K562 (cell line): ENCODE measurements around the gene KIF26B. TPM values are rescaled to one million over a fixed set of nuclear protein-coding genes. Genes with fewer than 3 reads are reported as not detected.

Experiments
- ATAC-seq: fragments of 200-7000 bp; cut with Tn5 transposase; 3 replicates; pipeline ENCODE4 v1.9.1; 2020; ENCODE audit warnings: moderate library complexity
- BruUV-seq: library from RNA; stranded (reverse); fragments of 400-500 nt; replicated peaks from 2 replicates; lab custom pipeline; 2021; lab: Mats Ljungman, UMichigan
- CTCF ChIA-PET: fragments of 300-600 bp; formaldehyde crosslinking; extraction: SDS; loops from one replicate; lab custom pipeline; 2021; ENCODE audit warnings: low intra/inter-chr PET ratio; lab: Yijun Ruan, JAX
- POLR2A ChIA-PET: fragments of 300-600, 350-650 bp; sonication (Branson Sonifier 250); formaldehyde crosslinking; extraction: SDS; loops from one replicate; lab custom pipeline; 2021; ENCODE audit warnings: antibody characterized with exemption, inconsistent platforms; lab: Yijun Ruan, JAX
- DNase-seq, 4 experiments: peaks; one replicate each; pipeline versions ENCODE4 v3.0.0 to v3.0.0-alpha.2; 2011 to 2018; ENCODE audit warnings: low spot score in 3 of 4, mixed read lengths in 3 of 4; ENCODE audit errors: extremely low read depth in 1 of 4
- FAIRE-seq: peaks from 2 replicates; lab custom pipeline; 2011; peaks lifted over from hg19 to GRCh38; lab: Jason Lieb, UNC
- H2AFZ ChIP-seq: 2 replicates; pipeline ENCODE4 v1.6.0; 2011; ENCODE audit warnings: low read depth, low read length, control low read depth, inconsistent platforms
- H3K27ac ChIP-seq: fragments of 200-600 bp; 3 replicates; pipeline ENCODE4 v1.8.0; 2011; ENCODE audit warnings: low read depth, mild to moderate bottlenecking, control low read depth, inconsistent platforms, low read length, moderate library complexity, mixed read lengths; ENCODE audit errors: extremely low read depth
- H3K27me3 ChIP-seq, 2 experiments: fragments of 300-600 bp in 1 of 2; 2 replicates in 1 of 2; 3 replicates in 1 of 2; pipeline versions ENCODE4 v1.6.0 to v1.8.0; 2011; ENCODE audit warnings: inconsistent platforms in 2 of 2, low read length in 2 of 2, mild to moderate bottlenecking in 1 of 2, mixed read lengths in 1 of 2, moderate library complexity in 1 of 2; ENCODE audit not compliant: control insufficient read depth in 2 of 2, insufficient read depth in 2 of 2
- H3K36me3 ChIP-seq: fragments of 300-600 bp; 3 replicates; pipeline ENCODE4 v1.8.0; 2011; ENCODE audit warnings: mild to moderate bottlenecking, low read length, inconsistent platforms; ENCODE audit not compliant: control insufficient read depth, insufficient read depth
- H3K4me1 ChIP-seq, 2 experiments: fragments of 200-600 bp in 1 of 2; replicated peaks in 1 of 2; 2 replicates in 1 of 2; 3 replicates in 1 of 2; pipeline versions ENCODE4 v1.5.1 to v1.8.0; 2011; ENCODE audit warnings: inconsistent platforms in 2 of 2, low read length in 2 of 2, mild to moderate bottlenecking in 1 of 2, mixed read lengths in 1 of 2, moderate library complexity in 1 of 2; ENCODE audit not compliant: control insufficient read depth in 2 of 2, insufficient read depth in 2 of 2
- H3K4me2 ChIP-seq: 2 replicates; pipeline ENCODE4 v1.6.1; 2011; ENCODE audit warnings: low read length, control low read depth, inconsistent platforms, mixed read lengths; ENCODE audit not compliant: insufficient read depth
- H3K4me3 ChIP-seq: fragments of 200-600 bp; sonication (generic), shearing (Covaris generic); 2 replicates; pipeline ENCODE4 v1.5.1; 2016; ENCODE audit warnings: control low read depth, inconsistent platforms
- H3K79me2 ChIP-seq: fragments of 200-600 bp; 3 replicates; pipeline ENCODE4 v1.8.0; 2011; ENCODE audit warnings: low read length, inconsistent platforms; ENCODE audit not compliant: control insufficient read depth, insufficient read depth
- H3K9ac ChIP-seq, 2 experiments: 2 replicates each; pipeline versions ENCODE4 v1.6.0 to v1.6.1; 2011; ENCODE audit warnings: low read depth in 2 of 2, low read length in 2 of 2, control low read depth in 1 of 2, inconsistent platforms in 1 of 2, mild to moderate bottlenecking in 1 of 2, mixed read lengths in 1 of 2; ENCODE audit not compliant: insufficient read depth in 1 of 2
- H3K9me1 ChIP-seq: one replicate; pipeline ENCODE4 v1.6.0; 2011; ENCODE audit warnings: inconsistent platforms, mild to moderate bottlenecking, low read length, moderate library complexity; ENCODE audit not compliant: control insufficient read depth, insufficient read depth
- H3K9me3 ChIP-seq: replicated peaks from 2 replicates; pipeline ENCODE4 v1.5.1; 2011; ENCODE audit warnings: low read depth, low read length, inconsistent platforms; ENCODE audit not compliant: control insufficient read depth, insufficient read depth
- H4K20me1 ChIP-seq: replicated peaks from 2 replicates; pipeline ENCODE4 v1.6.1; 2011; ENCODE audit warnings: low read length, inconsistent platforms, mixed read lengths; ENCODE audit not compliant: control insufficient read depth, insufficient read depth
- BRD4 ChIP-seq: fragments of 200-600 bp; sonication (generic); IDR thresholded peaks from 2 replicates; pipeline ENCODE4 v1.6.1; 2017; ENCODE audit warnings: inconsistent platforms
- CBFA2T3 ChIP-seq: fragments of 450-650 bp; IDR thresholded peaks from 2 replicates; pipeline ENCODE4 v1.6.1; 2017
- EZH2 ChIP-seq: IDR thresholded peaks from 2 replicates; pipeline ENCODE4 v1.6.1; 2012; ENCODE audit warnings: low read depth, mild to moderate bottlenecking, inconsistent platforms, low read length, borderline replicate concordance
- FOS ChIP-seq: IDR thresholded peaks from 3 replicates; pipeline ENCODE4 v1.6.1; 2011; ENCODE audit not compliant: insufficient read length; ENCODE audit errors: extremely low read depth
- MCM3 ChIP-seq: fragments of 450-650 bp; IDR thresholded peaks from 2 replicates; pipeline ENCODE4 v1.6.1; 2016
- WGBS: fragments of 100-300 bp; shearing (Covaris generic); methylation state at CpG from one replicate; pipeline ENCODE4 v1.1.6; 2016; ENCODE audit warnings: low coverage, mixed read lengths; ENCODE audit not compliant: insufficient coverage; ENCODE audit errors: missing lambda C conversion rate; 5-methylcytosine and 5-hydroxymethylcytosine counted together
- in situ Hi-C: fragments of 300-500 bp; cut with MboI; formaldehyde crosslinking; loops from 4 replicates; pipeline ENCODE4 v1.15.0; 2018; ENCODE audit warnings: inconsistent platforms, mixed read lengths
- intact Hi-C: fragments of 100-400 bp; cut with micrococcal nuclease; formaldehyde crosslinking; loops from 2 replicates; pipeline ENCODE4 v1.14.2; 2022
- polyA plus RNA-seq, 8 experiments: library from polyadenylated mRNA; depleted of rRNA in 4 of 8; stranded (reverse) in 5 of 8; unstranded in 3 of 8; fragments of >200 nt; fragmentation: Nextera tagmentation in 2 of 8; fragmentation: Illumina TruSeq in 1 of 8; extraction: Ambion mirVana in 2 of 8; extraction: Trizol in 1 of 8; gene quantifications; 2 replicates each; pipeline versions ENCODE4 v1.2.1 to v1.2.3, GENCODE V29; 2011 to 2014; ENCODE audit warnings: inconsistent platforms in 1 of 8, missing spikeins in 1 of 8
- total RNA-seq, 7 experiments: library from RNA; depleted of rRNA in 6 of 7; stranded (reverse); fragments of >200 nt in 6 of 7; fragmentation: Illumina TruSeq in 2 of 7; extraction: Trizol in 2 of 7; gene quantifications; 2 replicates each; pipeline versions ENCODE4 v1.2.1 to v1.2.3, GENCODE V29; 2011 to 2021; ENCODE audit warnings: low replicate concordance in 1 of 7

The KIF26B gene
- total and polyA plus RNA-seq, 9 of the 15 experiments (the other 6 are each of a cell fraction or from before 2014, with no cell fraction given): 0.02 to 0.08 (median 0.03) TPM; not detected in 6

DNA sequence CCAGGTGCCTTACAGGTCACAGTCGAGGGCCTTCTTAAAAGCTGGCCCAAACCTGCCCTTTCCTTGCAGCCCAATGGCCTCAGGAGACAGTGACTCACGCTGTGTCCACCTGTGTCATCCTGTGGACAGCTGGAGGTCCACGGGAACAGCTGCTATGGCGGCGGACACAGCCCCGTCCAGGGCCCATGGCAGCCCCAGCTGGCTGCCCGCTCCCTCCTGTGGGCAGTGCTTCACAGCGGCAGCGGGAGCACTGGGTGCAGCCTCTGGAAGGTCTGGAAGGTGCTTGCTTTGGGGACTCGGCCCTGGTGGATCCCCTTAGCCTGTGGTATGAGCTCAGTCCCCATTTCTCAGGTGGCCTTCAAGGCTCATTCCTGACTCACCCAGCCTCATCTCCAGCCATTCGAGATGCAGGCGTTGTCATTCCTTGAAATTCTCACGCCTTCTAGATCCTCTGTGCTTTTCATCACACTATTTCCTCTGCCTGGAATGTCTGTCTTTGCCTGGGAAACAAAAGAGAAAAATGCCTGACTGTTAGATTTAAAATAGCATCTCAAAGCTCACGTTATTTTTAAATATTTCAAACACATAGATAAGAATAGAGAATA lies 86.8 kb downstream of the KIF26B start:
- ATAC-seq: peak; percentile 56
- CTCF ChIA-PET: no interaction called here

DNA sequence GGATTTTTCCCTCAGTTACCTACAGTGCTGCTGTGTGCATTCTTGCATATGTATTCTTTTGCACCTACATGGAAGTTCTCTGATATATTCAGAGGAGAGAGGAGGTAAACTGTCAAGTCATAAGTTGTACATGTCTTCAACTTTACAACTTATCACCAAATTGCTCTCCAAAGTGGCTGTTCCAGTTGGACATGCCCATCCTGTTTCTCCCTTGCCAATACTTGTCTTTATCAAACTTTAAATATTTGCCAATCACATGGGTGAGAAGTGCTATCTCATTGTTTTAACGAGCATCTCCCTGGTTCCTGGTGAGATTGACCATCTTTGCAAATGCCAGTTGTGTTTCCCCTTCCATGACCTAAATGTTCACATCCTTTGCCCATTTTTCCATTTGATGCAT lies 88.2 kb downstream of the KIF26B start:
- Histone ChIP-seq H4K20me1 (peaks cover 3% of the 10 kb centered on the region; the same call in 1 of the 2 replicates), H3K9me1 (no peaks in the 10 kb centered on the region), H3K27me3 (peaks cover 43 to 75% of the 10 kb centered on the region in 2 experiments), H3K4me2 (no peak overlapping the region), H3K9ac (no peak overlapping the region), H3K4me3 (no peak overlapping the region), H3K4me1 (peaks cover 0 to 3% of the 10 kb centered on the region in 2 experiments; a peak in 1 of 5 replicates), H3K79me2 (no peaks in the 10 kb centered on the region), H2AFZ (no peak overlapping the region), H3K9me3 (no peaks in the 10 kb centered on the region), H3K36me3 (no peaks in the 10 kb centered on the region), H3K27ac (no peak overlapping the region)
- 0% methylated on average over 1 of the region's 1 CpG for WGBS
- CTCF ChIA-PET: no interaction called here
- POLR2A ChIA-PET: no interaction called here
- in situ Hi-C loops: no loop called here
- FAIRE-seq: no peak
- no TSS peak for BruUV-seq
- intact Hi-C loops: no loop called here
- no peak for DNase-seq
- no peak for ATAC-seq
- TF ChIP-seq FOS (no peak), MCM3 (no peak), BRD4 (no peak)

More for the DNA sequence above, 86.8 kb downstream of the KIF26B start:
- Histone ChIP-seq H3K4me1 (peaks cover 0 to 3% of the 10 kb centered on the region in 2 experiments; a peak in 1 of 5 replicates), H2AFZ (no peak overlapping the region), H3K9me1 (no peaks in the 10 kb centered on the region), H3K9me3 (no peaks in the 10 kb centered on the region), H3K27me3 (peaks cover 50 to 79% of the 10 kb centered on the region in 2 experiments), H3K4me3 (no peak overlapping the region), H3K4me2 (no peak overlapping the region), H3K9ac (no peak overlapping the region)
- POLR2A ChIA-PET: interaction anchor here (0.6 to 1.5 kb wide), 5 partner anchors 10 to 1091 kb away, joined by 3 to 4 read pairs (median 3); no protein-coding TSS in a partner anchor
- 0% methylated on average over 13 of the region's 14 CpGs for WGBS
- DNase-seq: no peak
- intact Hi-C loops: no loop called here
- TF ChIP-seq CBFA2T3 (no peak), EZH2 (0 out of 2 replicates have a peak, but pooled peaks have one; percentile 60)
- TF ChIP-seq, all 486 proteins: peak for 1
- H3K36me3 ChIP-seq: no peaks in the 10 kb centered on the region
- BruUV-seq: no TSS peak
- peaks cover 3% of the 10 kb centered on the region; the same call in 1 of the 2 replicates for H4K20me1 ChIP-seq
- no peak for FAIRE-seq
- H3K79me2 ChIP-seq: no peaks in the 10 kb centered on the region
- in situ Hi-C loops: no loop called here
- no peak overlapping the region for H3K27ac ChIP-seq
